Upper lobe of right lung (tissue), 1 donor: Measurements from ENCODE around the gene ZNF804A. TPM values are rescaled to one million over a fixed set of nuclear protein-coding genes. Genes with fewer than 3 reads are reported as not detected.
A peak's percentile ranks its signal among the peaks of the same experiment; 100 is the strongest.

Source experiments
- ATAC-seq: fragments of 200-7000 bp; cut with Tn5 transposase; one replicate; pipeline ENCODE4 v1.9.1; 2020; ENCODE audit warnings: mild to moderate bottlenecking, moderate library complexity
- DNase-seq: peaks from one replicate; pipeline ENCODE4 v3.0.0-alpha.2; 2020
- H3K27ac ChIP-seq: fragments of 200-600 bp; one replicate; pipeline ENCODE4 v1.8.0; 2022
- H3K27me3 ChIP-seq: fragments of 200-600 bp; one replicate; pipeline ENCODE4 v1.8.0; 2022; ENCODE audit warnings: mild to moderate bottlenecking
- H3K36me3 ChIP-seq: fragments of 200-600 bp; one replicate; pipeline ENCODE4 v1.8.0; 2022
- H3K4me1 ChIP-seq: fragments of 200-600 bp; one replicate; pipeline ENCODE4 v1.8.0; 2022
- H3K4me3 ChIP-seq: fragments of 200-600 bp; one replicate; pipeline ENCODE4 v1.8.0; 2022; ENCODE audit warnings: mild to moderate bottlenecking
- H3K9me3 ChIP-seq: fragments of 200-600 bp; one replicate; pipeline ENCODE4 v1.8.0; 2022
- CTCF ChIP-seq: fragments of 200-600 bp; IDR thresholded peaks from one replicate; pipeline ENCODE4 v1.8.0; 2022; ENCODE audit warnings: antibody characterized with exemption
- intact Hi-C: fragments of 100-400 bp; cut with DNase I; formaldehyde crosslinking; loops from one replicate; pipeline ENCODE4 v1.11.0; 2022
- total RNA-seq: library from RNA; stranded (reverse); fragmentation: NEBNext Ultra II Directional; extraction: Animal tissue kit (Norgen Biotek cat#: 25700); gene quantifications from one replicate; pipeline ENCODE4 v1.2.1, GENCODE V29; 2021
- donor health status: DM: no; HTN: yes; CAD: no; lungs with severe emphysema.

ZNF804A gene
- total RNA-seq, 1 donor from 2014 or later, result 0.78 TPM

DNA sequence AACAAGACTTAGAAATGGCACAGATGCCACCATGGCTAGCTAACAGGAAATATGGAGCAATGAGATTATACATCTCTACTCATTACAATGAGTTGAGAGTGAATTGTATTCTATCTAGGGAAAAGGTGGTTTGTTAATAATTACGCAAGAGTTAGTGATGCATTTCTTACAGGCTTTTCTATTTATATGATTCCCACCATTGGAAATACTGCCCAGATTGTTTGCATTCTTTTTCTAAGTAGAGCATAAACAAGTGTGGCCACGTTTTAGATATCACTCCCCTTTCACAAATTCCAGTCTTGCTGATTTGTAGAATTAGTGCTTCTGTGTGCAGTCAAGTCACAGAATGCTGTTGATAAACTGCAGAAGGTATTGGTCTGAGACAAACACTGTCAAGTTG lies 56.6 kb downstream of the ZNF804A start:
- Histone ChIP-seq H3K4me3 (no peak overlapping the region), H3K27me3 (no peaks in the 10 kb centered on the region), H3K9me3 (no peaks in the 10 kb centered on the region), H3K4me1 (no peaks in the 10 kb centered on the region), H3K27ac (no peak overlapping the region), H3K36me3 (no peaks in the 10 kb centered on the region)
- TF ChIP-seq CTCF, result no peak
- intact Hi-C loops, result no loop called here
- DNase-seq (no peak), ATAC-seq (no peak)

DNA sequence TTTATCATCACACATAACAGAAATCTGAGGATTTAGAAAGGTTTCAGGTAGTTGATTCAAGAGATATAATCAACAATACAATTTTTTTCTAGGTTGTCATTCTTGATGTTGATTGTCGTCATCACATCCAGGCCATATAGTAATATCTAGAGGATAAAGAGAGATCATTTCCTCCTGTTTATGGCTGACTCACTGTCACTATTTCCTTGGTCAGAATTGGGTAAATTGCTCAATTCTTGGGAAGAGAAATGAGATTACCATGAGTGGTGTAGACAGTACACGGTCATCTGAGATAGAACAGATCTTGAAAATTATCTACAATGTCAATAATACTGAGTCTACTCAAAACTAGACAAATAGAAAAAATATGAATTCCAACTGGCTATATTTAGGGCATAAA lies 78.8 kb downstream of the ZNF804A start:
- H3K4me3 ChIP-seq, result no peak overlapping the region
- H3K9me3 ChIP-seq, result no peaks in the 10 kb centered on the region
- no peak overlapping the region for H3K27ac ChIP-seq
- DNase-seq (no peak), ATAC-seq (no peak)
- H3K27me3 ChIP-seq, result no peaks in the 10 kb centered on the region
- no peaks in the 10 kb centered on the region for H3K4me1 ChIP-seq
- H3K36me3 ChIP-seq, result no peaks in the 10 kb centered on the region
- TF ChIP-seq CTCF, result no peak
- intact Hi-C loops, result no loop called here

- Histone ChIP-seq H3K27ac (no peak overlapping the region), H3K36me3 (no peaks in the 10 kb centered on the region), H3K9me3 (no peaks in the 10 kb centered on the region), H3K4me1 (no peaks in the 10 kb centered on the region), H3K27me3 (no peaks in the 10 kb centered on the region), H3K4me3 (no peak overlapping the region)
- DNase-seq (no peak), ATAC-seq (peak; percentile 26)
- intact Hi-C loops, result no loop called here
- no peak for TF ChIP-seq CTCF
These were observed 81.1 kb downstream of the ZNF804A start for GRCh38 chr2:184679219-184680018.

- H3K27ac ChIP-seq, result no peak overlapping the region
These were observed 82.5 kb downstream of the ZNF804A start for GRCh38 chr2:184680825-184681224.

GRCh38 chr2:184681642-184682321 lies 83.5 kb downstream of the ZNF804A start:
- no peak for DNase-seq
- TF ChIP-seq CTCF, result no peak
- H3K36me3 ChIP-seq, result no peaks in the 10 kb centered on the region
- no peaks in the 10 kb centered on the region for H3K9me3 ChIP-seq
- no peak overlapping the region for H3K4me3 ChIP-seq
- no peaks in the 10 kb centered on the region for H3K27me3 ChIP-seq
- no peak overlapping the region for H3K27ac ChIP-seq
- no peaks in the 10 kb centered on the region for H3K4me1 ChIP-seq
- no peak for ATAC-seq
- intact Hi-C loops, result no loop called here

More at GRCh38 chr2:184680825-184681224, 82.5 kb downstream of the ZNF804A start:
- peak; percentile 13 for ATAC-seq
- intact Hi-C loops, result no loop called here
- no peak for TF ChIP-seq CTCF
- H3K27me3 ChIP-seq, result no peaks in the 10 kb centered on the region
- no peaks in the 10 kb centered on the region for H3K36me3 ChIP-seq
- no peak overlapping the region for H3K4me3 ChIP-seq
- no peak for DNase-seq
- H3K9me3 ChIP-seq, result no peaks in the 10 kb centered on the region
- H3K4me1 ChIP-seq, result no peaks in the 10 kb centered on the region
